ENCODE results near the gene VAPA. TPM values are rescaled to one million over a fixed set of nuclear protein-coding genes. Genes with fewer than 3 reads are reported as not detected.
A peak's percentile ranks its signal among the peaks of the same experiment; 100 is the strongest.
"Not testable (repeated sequence)": the region's sequence is repeated elsewhere in the genome, so short reads cannot be mapped to it uniquely, and the experiment has no call there.

The VAPA gene
- total RNA-seq, 2 donors from 2014 or later: 122 to 168 TPM

GRCh38 chr18:9900699-9901098 is 13.1 kb upstream of the VAPA start:
- Mint-ChIP-seq H3K36me3 (ENCODE audit: low read depth) (no peaks in the 10 kb centered on the region), H3K9me3 (no peaks in the 10 kb centered on the region), H3K27ac (no peak overlapping the region), H3K4me1 (peaks cover 24% of the 10 kb centered on the region), H3K27me3 (ENCODE audit: insufficient read depth) (peaks cover 76% of the 10 kb centered on the region), H3K4me3 (no peak overlapping the region)
- no peak for DNase-seq
- no peak overlapping the region for H3K4me3 ChIP-seq (ENCODE audit: low read length)
- H3K27ac ChIP-seq (ENCODE audit: low read depth, low read length): no peak overlapping the region
- H3K27me3 ChIP-seq (ENCODE audit: control insufficient read depth, insufficient read depth, low read length, poor library complexity, severe bottlenecking): peaks cover 56% of the 10 kb centered on the region
- no peak for TF ChIP-seq CTCF (conservative IDR thresholded peaks at IDR 0.05)
- 92 to 98% methylated on average over 4 to 7 of the region's 7 CpGs for WGBS, 2 experiments (ENCODE audit: insufficient coverage in 1 of 2, insufficient read length in 1 of 2)
- peaks cover 4% of the 10 kb centered on the region for H3K4me1 ChIP-seq (ENCODE audit: control insufficient read depth, insufficient read depth, low read length)
- peaks cover 6% of the 10 kb centered on the region for H3K9me3 ChIP-seq (ENCODE audit: control insufficient read depth, low read length)
- no peak overlapping the region for H3K9ac ChIP-seq (ENCODE audit: extremely low read depth, low read length, poor library complexity, severe bottlenecking)
- no peaks in the 10 kb centered on the region for H3K36me3 ChIP-seq (ENCODE audit: control insufficient read depth, insufficient read depth, low read length)

- peaks cover 6% of the 10 kb centered on the region for H3K9me3 ChIP-seq (ENCODE audit: control insufficient read depth, low read length)
- H3K4me1 ChIP-seq (ENCODE audit: control insufficient read depth, insufficient read depth, low read length): peaks cover 4% of the 10 kb centered on the region
- peaks cover 62% of the 10 kb centered on the region for H3K27me3 ChIP-seq (ENCODE audit: control insufficient read depth, insufficient read depth, low read length, poor library complexity, severe bottlenecking)
- Mint-ChIP-seq H3K27me3 (ENCODE audit: insufficient read depth) (peaks cover 80% of the 10 kb centered on the region), H3K27ac (no peak overlapping the region), H3K4me3 (no peak overlapping the region), H3K4me1 (peaks cover 24% of the 10 kb centered on the region), H3K36me3 (ENCODE audit: low read depth) (no peaks in the 10 kb centered on the region), H3K9me3 (no peaks in the 10 kb centered on the region)
- 85% methylated on average over 2 of the region's 3 CpGs; no CpG with 5 or more reads in 1 of the 2 experiments for WGBS, 2 experiments (ENCODE audit: insufficient coverage in 1 of 2, insufficient read length in 1 of 2)
- no peaks in the 10 kb centered on the region for H3K36me3 ChIP-seq (ENCODE audit: control insufficient read depth, insufficient read depth, low read length)
- no peak overlapping the region for H3K9ac ChIP-seq (ENCODE audit: extremely low read depth, low read length, poor library complexity, severe bottlenecking)
- H3K27ac ChIP-seq (ENCODE audit: low read depth, low read length): no peak overlapping the region
- no peak for TF ChIP-seq CTCF (conservative IDR thresholded peaks at IDR 0.05)
- no peak overlapping the region for H3K4me3 ChIP-seq (ENCODE audit: low read length)
- no peak for DNase-seq
These were observed 12.4 kb upstream of the VAPA start for GRCh38 chr18:9901377-9901776.

- H3K36me3 Mint-ChIP-seq (ENCODE audit: low read depth); H3K4me3 ChIP-seq (ENCODE audit: low read length); H3K27ac Mint-ChIP-seq; H3K27ac ChIP-seq (ENCODE audit: low read depth, low read length); H3K9me3 ChIP-seq (ENCODE audit: control insufficient read depth, low read length); DNase-seq; H3K36me3 ChIP-seq (ENCODE audit: control insufficient read depth, insufficient read depth, low read length); H3K9me3 Mint-ChIP-seq; H3K9ac ChIP-seq (ENCODE audit: extremely low read depth, low read length, poor library complexity, severe bottlenecking); H3K4me3 Mint-ChIP-seq; H3K4me1 ChIP-seq (ENCODE audit: control insufficient read depth, insufficient read depth, low read length): not testable (repeated sequence)
- peaks cover 66% of the 10 kb centered on the region for H3K27me3 ChIP-seq (ENCODE audit: control insufficient read depth, insufficient read depth, low read length, poor library complexity, severe bottlenecking)
- peaks cover 80% of the 10 kb centered on the region for H3K27me3 Mint-ChIP-seq (ENCODE audit: insufficient read depth)
- H3K4me1 Mint-ChIP-seq: peaks cover 24% of the 10 kb centered on the region
- 89 to 97% methylated on average over 7 to 14 of the region's 14 CpGs for WGBS, 2 experiments (ENCODE audit: insufficient coverage in 1 of 2, insufficient read length in 1 of 2)
These were observed 11.6 kb upstream of the VAPA start for GRCh38 chr18:9902264-9902663.

- peak; percentile 73 for DNase-seq
- Histone ChIP-seq H3K4me3 (ENCODE audit: low read length) (no peak overlapping the region), H3K4me1 (ENCODE audit: control insufficient read depth, insufficient read depth, low read length) (peaks cover 4% of the 10 kb centered on the region), H3K27me3 (ENCODE audit: control insufficient read depth, insufficient read depth, low read length, poor library complexity, severe bottlenecking) (peaks cover 68% of the 10 kb centered on the region), H3K36me3 (ENCODE audit: control insufficient read depth, insufficient read depth, low read length) (no peaks in the 10 kb centered on the region), H3K9me3 (ENCODE audit: control insufficient read depth, low read length) (no peaks in the 10 kb centered on the region), H3K9ac (ENCODE audit: extremely low read depth, low read length, poor library complexity, severe bottlenecking) (no peak overlapping the region), H3K27ac (ENCODE audit: low read depth, low read length) (no peak overlapping the region)
- Mint-ChIP-seq H3K36me3 (ENCODE audit: low read depth) (no peaks in the 10 kb centered on the region), H3K27ac (no peak overlapping the region), H3K9me3 (no peaks in the 10 kb centered on the region), H3K4me3 (no peak overlapping the region), H3K27me3 (ENCODE audit: insufficient read depth) (peaks cover 80% of the 10 kb centered on the region), H3K4me1 (peaks cover 24% of the 10 kb centered on the region)
- WGBS, 2 experiments (ENCODE audit: insufficient coverage in 1 of 2, insufficient read length in 1 of 2): 67 to 88% methylated on average over 9 to 10 of the region's 10 CpGs
- TF ChIP-seq CTCF (conservative IDR thresholded peaks at IDR 0.05): no peak
These were observed 11.0 kb upstream of the VAPA start for GRCh38 chr18:9902832-9903231.

All from endodermal cell (in vitro differentiated cells).